NCI-H510A (cell line): Measurements from ENCODE around the gene ZNF197.
"Not testable (repeated sequence)": the region's sequence is repeated elsewhere in the genome, so short reads cannot be mapped to it uniquely, and the experiment has no call there.

Experiments
- DNase-seq: peaks from one replicate; lab custom pipeline; 2025; lab: John Stamatoyannopoulos, UW

The ZNF197 gene

DNA sequence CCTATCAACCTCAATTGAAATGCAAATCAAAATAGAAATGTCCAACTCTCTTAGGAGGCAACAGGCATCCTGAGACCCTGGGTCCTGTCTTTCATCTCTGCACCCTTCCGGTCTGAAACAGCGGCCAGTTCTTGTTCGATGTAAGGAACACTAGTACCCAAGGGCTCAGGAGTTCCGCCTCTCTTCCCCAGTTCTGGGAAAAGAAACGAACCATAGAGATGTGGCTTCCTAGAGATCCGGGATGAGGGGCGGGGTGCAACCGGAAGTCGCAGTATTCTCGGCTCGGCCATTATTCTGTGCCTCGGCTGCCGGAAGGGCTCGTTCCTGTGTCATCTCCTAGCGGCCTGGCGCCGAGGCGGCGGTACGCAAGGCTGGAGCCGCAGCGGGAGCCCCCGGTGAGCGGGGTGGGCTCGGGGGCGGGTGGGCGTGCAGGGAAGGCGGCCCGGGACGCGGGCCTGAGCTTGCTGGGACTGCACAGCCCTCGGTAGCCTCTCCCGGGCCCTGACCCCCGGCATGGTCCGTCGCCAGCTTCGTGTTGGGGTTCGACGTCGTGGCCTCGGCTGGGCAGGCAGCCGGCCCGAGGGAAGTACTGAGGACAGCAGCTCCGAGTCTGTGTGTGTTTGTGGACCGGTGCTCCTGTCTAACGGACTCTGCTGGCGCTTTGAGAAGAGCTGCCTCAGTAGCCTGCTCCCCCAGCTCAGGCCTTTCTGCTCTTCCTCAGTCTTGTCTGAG lies at the start of gene ZNF197:
ZNF197 (plus strand) TSS at position 288 of the 732 bp plus-strand sequence. CDS start 4,119 bp downstream, outside the sequence.
- DNase-seq = peak; percentile 66

GRCh38 chr3:44576613-44577012 lies 48.2 kb upstream of the ZNF197 start:
- no peak for DNase-seq

- not testable (repeated sequence) for DNase-seq
Observed at GRCh38 chr3:44577354-44577952, 47.4 kb upstream of the ZNF197 start.

DNA sequence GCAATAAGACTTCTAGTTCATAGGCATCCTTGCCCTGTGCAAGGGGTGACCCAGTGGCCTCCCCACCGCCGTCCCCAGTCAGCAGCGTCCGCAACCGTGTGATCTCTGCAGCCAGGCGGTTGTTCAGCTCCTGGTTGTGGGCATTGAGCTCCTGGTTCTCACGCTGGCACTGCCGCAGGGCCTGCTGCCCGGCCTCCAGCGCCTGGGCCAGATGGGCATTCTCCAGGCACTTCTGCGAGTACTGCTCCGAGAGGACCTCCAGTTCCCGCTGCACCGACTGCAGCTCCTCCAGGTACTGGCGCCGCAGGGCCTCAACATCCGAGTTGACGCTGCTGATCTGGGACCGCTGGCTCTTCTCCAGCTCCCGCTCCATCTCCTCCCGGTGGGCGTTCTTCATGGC lies 46.5 kb upstream of the ZNF197 start:
- DNase-seq = not testable (repeated sequence)

DNA sequence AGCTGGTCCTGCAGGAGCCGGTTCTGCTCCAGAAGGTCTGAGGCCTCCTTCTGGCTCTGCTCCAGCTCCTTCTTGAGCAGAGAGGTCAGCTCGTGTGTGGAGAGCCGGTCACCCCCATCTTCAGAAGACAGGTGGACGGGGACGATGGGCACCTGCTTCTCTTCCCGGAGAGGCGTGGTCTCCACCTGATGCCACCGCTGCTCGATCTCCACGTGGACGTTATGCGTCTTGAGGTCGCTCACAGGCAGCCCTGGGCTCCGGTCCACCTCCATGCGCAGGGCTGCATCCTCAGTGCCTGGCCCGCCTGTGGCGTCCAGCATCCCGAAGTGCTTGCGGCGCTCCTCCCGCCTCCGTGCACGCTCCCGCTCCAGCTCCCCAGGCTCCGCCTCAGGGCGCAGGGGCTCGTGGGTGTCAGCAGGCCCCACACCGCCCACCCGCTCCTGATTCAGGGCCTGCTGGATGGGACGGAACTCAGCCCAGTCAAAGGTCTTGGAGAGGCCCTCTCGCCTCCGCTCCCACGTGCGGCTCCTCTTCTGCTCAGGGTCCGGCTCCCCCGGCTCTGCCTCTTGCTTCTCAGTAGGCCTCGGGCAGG lies 45.8 kb upstream of the ZNF197 start:
- DNase-seq = not testable (repeated sequence)

DNA sequence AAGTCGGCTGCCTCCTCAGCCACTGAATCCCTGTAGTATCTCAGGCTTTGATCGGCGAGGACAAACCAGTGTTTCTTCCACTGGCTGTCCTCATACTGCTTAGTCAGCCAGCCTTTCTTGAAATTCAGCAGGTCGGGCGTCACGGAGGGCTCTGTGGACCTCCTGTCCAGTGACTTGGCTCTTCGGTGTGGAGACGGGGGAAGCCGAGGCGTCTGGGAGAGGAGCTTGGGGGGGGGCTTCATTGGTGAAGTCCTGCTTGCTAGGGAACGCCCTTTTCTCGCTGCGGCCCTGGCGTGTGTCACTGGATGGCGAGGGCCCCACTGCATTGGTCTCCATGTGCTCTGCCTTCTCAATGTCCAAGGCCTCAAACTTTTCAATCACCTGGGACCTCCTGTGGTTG lies 45.1 kb upstream of the ZNF197 start:
- DNase-seq = not testable (repeated sequence)

DNA sequence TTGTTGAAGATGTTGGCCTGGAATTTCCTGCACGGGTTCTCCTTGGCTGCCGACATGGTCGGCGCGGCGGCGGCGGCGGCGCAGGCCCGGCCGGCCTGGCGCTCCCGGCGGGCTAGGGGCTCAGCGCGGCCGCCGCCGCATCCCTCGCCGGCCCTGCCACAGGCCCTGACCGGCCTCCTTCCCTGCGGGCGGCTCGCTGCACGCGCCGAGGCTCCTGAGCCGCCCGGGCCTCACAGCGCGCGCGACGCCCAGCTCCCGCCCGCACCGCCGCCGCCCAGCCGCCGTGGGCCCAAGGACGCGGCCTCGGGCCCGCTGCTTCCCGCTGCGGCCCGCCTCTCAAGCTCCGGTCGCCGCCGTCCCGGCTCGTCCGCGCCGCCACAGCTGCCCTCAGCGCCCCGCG lies 43.9 kb upstream of the ZNF197 start:
- not testable (repeated sequence) for DNase-seq

DNA sequence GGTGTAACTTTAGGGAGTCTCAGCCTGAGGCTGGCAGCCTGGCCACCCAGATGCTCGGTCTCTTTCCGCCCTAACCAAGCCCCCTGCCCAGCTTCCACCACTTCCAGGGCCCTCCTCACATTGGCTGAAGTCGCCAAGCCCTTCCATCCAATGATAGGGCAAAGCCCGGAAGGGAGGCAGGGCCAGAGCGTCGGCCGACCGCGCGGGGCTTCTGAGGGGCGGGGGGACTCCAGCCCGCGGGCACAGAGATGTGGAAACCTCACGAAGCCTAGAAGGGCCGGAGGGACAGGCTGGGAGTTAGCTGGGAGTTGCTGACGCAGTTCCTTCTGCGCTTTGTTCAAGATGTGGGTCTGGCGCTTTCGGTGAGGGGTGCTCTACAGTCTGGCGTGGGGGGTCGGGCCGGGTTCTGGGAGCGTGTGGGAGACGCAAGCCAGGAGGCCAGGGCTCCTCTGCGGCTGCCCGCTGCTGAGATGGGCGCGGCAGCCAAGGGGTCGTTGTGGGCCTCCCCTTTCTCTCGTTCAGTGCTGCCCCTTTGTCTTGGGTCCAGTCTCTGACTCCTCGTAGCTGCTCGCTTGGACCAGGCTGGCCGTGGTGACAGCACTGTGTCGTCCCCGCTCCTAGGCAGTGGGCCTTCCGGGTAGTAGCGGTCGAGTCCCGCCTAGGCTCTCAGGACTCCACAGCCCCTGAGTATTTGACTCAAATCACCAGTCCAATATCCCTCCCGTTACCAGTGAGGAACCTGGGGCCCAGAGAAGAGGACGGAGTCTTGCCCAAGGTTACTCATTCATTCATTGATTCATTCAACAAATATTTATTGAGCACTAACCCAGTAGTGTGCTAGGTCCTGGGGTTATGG lies 40.0 kb upstream of the ZNF197 start, which contains the start of gene ZNF660:
ZNF660 (plus strand) TSS at position 319 of the 856 bp plus-strand sequence. CDS start 9,230 bp downstream, outside the sequence.
- peak; percentile 51 for DNase-seq

DNA sequence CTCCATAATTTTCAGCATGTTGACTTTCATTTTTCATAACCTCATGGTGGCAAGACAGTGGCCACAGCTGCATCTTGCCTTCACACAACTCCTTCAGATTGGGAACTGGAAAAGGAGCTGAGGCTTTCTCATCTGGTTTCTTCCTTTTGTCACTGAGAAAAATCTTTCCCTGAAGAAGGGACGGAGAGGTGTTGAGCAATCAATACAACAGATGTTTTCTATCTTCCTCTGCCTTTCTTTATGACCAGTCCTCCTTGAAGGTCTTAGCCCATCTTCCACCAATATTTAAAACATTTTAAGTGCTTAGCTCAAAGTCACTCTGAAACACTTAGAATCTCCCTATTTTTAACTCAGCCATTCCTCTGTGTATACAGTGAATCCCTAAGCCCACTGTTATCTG lies 28.2 kb upstream of the ZNF197 start:
- no peak for DNase-seq

- DNase-seq = no peak
Observed at GRCh38 chr3:44601749-44602148, 23.1 kb upstream of the ZNF197 start.

GRCh38 chr3:44612678-44613077 lies 12.2 kb upstream of the ZNF197 start:
- DNase-seq = no peak

GRCh38 chr3:44628716-44629115 lies 3.9 kb downstream of the ZNF197 start:
- no peak for DNase-seq

GRCh38 chr3:44632193-44632592 lies 7.4 kb downstream of the ZNF197 start:
- DNase-seq = no peak

- DNase-seq = no peak
Observed at GRCh38 chr3:44642337-44642736, 17.5 kb downstream of the ZNF197 start.

GRCh38 chr3:44643024-44643423 lies 18.2 kb downstream of the ZNF197 start:
- no peak for DNase-seq

DNA sequence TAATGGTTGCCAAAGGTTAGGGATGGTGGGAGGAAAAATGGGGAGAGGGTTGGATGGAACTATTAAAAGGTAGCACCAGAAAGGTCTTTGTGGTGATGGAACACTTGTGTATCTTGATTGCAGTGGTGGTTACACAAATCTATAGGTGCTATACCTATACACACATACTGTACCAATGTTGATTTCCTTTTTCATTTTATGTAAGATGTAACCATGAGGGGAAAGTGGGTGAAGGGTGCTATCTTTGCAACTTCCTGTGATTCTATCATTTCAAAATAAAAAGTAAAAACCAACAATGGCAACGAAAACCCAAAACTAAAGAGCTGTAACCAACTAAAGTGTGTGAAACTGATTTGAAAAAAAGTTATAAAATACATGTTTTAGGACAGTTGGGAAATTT lies 22.9 kb downstream of the ZNF197 start:
- DNase-seq = no peak

- peak; percentile 43 for DNase-seq
Observed at GRCh38 chr3:44648564-44649229, 23.9 kb downstream of the ZNF197 start, which contains the start of gene ZNF35. Gene ZNF35, plus strand, starts transcription at chr3:44648732. Its CDS starts 2,336 bp downstream, at chr3:44651068.

DNA sequence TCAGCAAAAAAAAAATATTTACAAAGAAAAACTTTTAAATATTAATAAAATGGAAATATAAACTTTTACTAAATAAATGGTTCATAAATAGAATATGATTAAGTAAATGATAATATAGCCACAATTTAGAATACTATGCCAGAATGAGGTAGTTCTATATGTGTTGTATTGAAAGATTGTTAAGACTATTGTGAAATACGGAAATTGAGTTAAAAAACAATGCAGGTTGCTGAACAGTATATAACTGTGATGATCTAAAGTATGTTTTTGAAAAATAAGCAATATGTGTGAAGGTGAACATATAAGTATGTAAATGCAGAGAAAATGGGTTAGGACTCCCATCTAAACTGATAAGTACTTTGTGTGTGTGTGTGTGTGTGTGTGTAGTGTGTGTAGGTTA lies 24.9 kb downstream of the ZNF197 start:
- DNase-seq = no peak

- no peak for DNase-seq
Observed at GRCh38 chr3:44654039-44654438, 29.2 kb downstream of the ZNF197 start.

GRCh38 chr3:44659015-44659414 lies 34.2 kb downstream of the ZNF197 start:
- DNase-seq = no peak

DNA sequence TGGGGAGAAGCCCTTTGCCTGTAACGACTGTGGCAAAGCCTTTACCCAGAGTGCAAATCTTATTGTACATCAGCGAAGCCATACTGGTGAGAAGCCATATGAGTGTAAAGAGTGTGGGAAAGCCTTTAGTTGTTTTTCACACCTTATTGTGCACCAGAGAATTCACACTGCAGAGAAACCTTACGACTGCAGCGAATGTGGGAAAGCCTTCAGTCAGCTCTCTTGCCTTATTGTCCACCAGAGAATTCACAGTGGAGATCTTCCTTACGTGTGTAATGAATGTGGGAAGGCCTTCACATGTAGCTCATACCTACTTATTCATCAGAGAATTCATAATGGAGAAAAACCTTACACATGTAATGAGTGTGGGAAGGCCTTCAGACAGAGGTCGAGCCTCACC lies 34.6 kb downstream of the ZNF197 start:
- DNase-seq = no peak

GRCh38 chr3:44661189-44661588 lies 36.4 kb downstream of the ZNF197 start:
- no peak for DNase-seq
